Measurements from ENCODE around the gene FHAD1.

The FHAD1 gene

GRCh38 chr1:15444468-15445389, 197.7 kb downstream of the FHAD1 start:
- peak; percentile 23 for DNase-seq

DNA sequence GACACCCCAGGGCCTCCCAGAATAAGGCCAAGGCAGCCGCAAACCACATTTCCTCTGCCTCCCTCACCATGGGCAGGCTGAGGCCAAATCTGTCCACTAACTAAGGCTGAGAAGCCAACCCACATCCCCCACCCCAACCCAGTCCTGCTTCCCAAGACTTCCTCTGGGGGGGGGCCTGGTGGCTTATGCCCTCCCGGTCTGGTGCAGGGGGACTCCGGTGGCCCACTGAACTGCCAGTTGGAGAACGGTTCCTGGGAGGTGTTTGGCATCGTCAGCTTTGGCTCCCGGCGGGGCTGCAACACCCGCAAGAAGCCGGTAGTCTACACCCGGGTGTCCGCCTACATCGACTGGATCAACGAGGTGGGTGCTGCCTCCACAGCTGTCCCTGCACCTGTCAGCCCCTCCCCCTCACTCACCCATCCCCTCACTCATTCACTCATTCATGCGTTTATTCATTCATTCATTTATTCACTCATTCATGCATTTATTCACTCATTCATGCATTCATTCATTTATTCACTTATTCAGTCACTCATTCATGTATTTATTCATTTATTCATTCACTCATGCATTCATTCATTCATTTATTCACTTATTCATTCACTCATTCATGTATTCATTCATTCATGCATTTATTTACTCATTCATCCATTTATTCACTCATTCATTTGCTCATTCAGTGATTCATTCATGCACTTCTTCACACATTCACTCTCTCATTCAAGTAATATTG, 198.5 kb downstream of the FHAD1 start:
- DNase-seq, result no peak

GRCh38 chr1:15446212-15446611, 199.2 kb downstream of the FHAD1 start:
- no peak for DNase-seq
